K562 (cell line): ENCODE data around the gene PRPF38A. TPM values are rescaled to one million over a fixed set of nuclear protein-coding genes. Genes with fewer than 3 reads are reported as not detected.

ENCODE experiments used
- CLOCK ChIP-seq: fragments of 250-450 bp; sonication (Bioruptor Pico); IDR thresholded peaks from 2 replicates; pipeline ENCODE4 v1.4.0; 2020; ENCODE audit warnings: mild to moderate bottlenecking, moderate library complexity, borderline replicate concordance
- ELF2 ChIP-seq: fragments of 250-450 bp; sonication (Bioruptor Pico); IDR thresholded peaks from 2 replicates; pipeline ENCODE4 v1.5.0; 2021; ENCODE audit warnings: mild to moderate bottlenecking
- ELK3 ChIP-seq: fragments of 450-650 bp; formaldehyde crosslinking; IDR thresholded peaks from 2 replicates; pipeline ENCODE4 v1.4.0; 2020; ENCODE audit warnings: mild to moderate bottlenecking
- FOXJ3 ChIP-seq: sonication (generic); formaldehyde crosslinking; IDR thresholded peaks from 2 replicates; pipeline ENCODE4 v1.4.0; 2020; ENCODE audit warnings: mild to moderate bottlenecking, missing genetic modification reagents
- KLF10 ChIP-seq: fragments of 250-450 bp; sonication (Bioruptor Pico); IDR thresholded peaks from 2 replicates; pipeline ENCODE4 v1.6.1; 2021; ENCODE audit warnings: matching md5 sums
- LCOR ChIP-seq: sonication (generic); formaldehyde crosslinking; IDR thresholded peaks from 2 replicates; pipeline ENCODE4 v1.8.0; 2022; ENCODE audit warnings: mild to moderate bottlenecking, missing genetic modification reagents
- MAFG ChIP-seq: fragments of 450-650 bp; conservative IDR thresholded peaks from 2 replicates; pipeline ENCODE4 v1.6.1; 2016; ENCODE audit warnings: missing genetic modification characterization, missing compliant biosample characterization
- MAZ ChIP-seq, 2 experiments: fragments of 450-650 bp in 1 of 2; sonication (generic) in 1 of 2; formaldehyde crosslinking; IDR thresholded peaks in 1 of 2; conservative IDR thresholded peaks in 1 of 2; 2 replicates each; pipeline versions ENCODE4 v1.4.0 to v1.5.0; 2020; ENCODE audit warnings: mild to moderate bottlenecking in 1 of 2, missing genetic modification reagents in 1 of 2
- MYC ChIP-seq, 2 experiments: fragments of 250-450 bp in 1 of 2; sonication (Bioruptor Pico) in 1 of 2; IDR thresholded peaks; 2 replicates each; pipeline versions ENCODE4 v1.5.1 to v1.6.1; 2012 to 2021; ENCODE audit warnings: low read depth in 2 of 2, borderline replicate concordance in 1 of 2, improper control_type of control experiment in 1 of 2, low read length in 1 of 2, mild to moderate bottlenecking in 1 of 2, moderate library complexity in 1 of 2
- NFXL1 ChIP-seq: fragments of 450-650 bp; formaldehyde crosslinking; IDR thresholded peaks from 2 replicates; pipeline ENCODE4 v1.4.0; 2021; ENCODE audit warnings: mild to moderate bottlenecking
- PKNOX1 ChIP-seq: fragments of 450-650 bp; IDR thresholded peaks from 2 replicates; pipeline ENCODE4 v1.6.1; 2016
- SMAD4 ChIP-seq: fragments of 250-450 bp; sonication (Bioruptor Pico); conservative IDR thresholded peaks from 2 replicates; pipeline ENCODE4 v1.8.0; 2021; ENCODE audit warnings: inconsistent platforms, mild to moderate bottlenecking, moderate library complexity
- SOX6 ChIP-seq: fragments of 450-650 bp; IDR thresholded peaks from 2 replicates; pipeline ENCODE4 v1.6.1; 2014; ENCODE audit warnings: mild to moderate bottlenecking
- TAF7 ChIP-seq: fragments of 450-650 bp; IDR thresholded peaks from 2 replicates; pipeline ENCODE4 v1.6.1; 2016; ENCODE audit warnings: missing genetic modification characterization, missing compliant biosample characterization
- TRIM28 ChIP-seq: fragments of 450-650 bp; IDR thresholded peaks from 2 replicates; pipeline ENCODE4 v1.6.1; 2017
- YBX1 ChIP-seq: fragments of 450-650 bp; IDR thresholded peaks from 2 replicates; pipeline ENCODE4 v1.7.1; 2016; ENCODE audit warnings: mild to moderate bottlenecking
- ZC3H8 ChIP-seq: fragments of 450-650 bp; IDR thresholded peaks from 2 replicates; pipeline ENCODE4 v1.6.1; 2017
- ZKSCAN3 ChIP-seq: fragments of 250-450 bp; sonication (Bioruptor Pico); IDR thresholded peaks from 2 replicates; pipeline ENCODE4 v1.4.0; 2020
- ZNF24 ChIP-seq: fragments of 450-650 bp; IDR thresholded peaks from 2 replicates; pipeline ENCODE4 v1.6.1; 2016
- ZNF511 ChIP-seq: sonication (generic); formaldehyde crosslinking; IDR thresholded peaks from 2 replicates; pipeline ENCODE4 v1.8.0; 2022; ENCODE audit warnings: mild to moderate bottlenecking, missing genetic modification reagents
- ZNF551 ChIP-seq: fragments of 250-450 bp; sonication (Bioruptor Pico); IDR thresholded peaks from 2 replicates; pipeline ENCODE4 v1.5.0; 2021; ENCODE audit warnings: mild to moderate bottlenecking, moderate library complexity
- polyA plus RNA-seq, 8 experiments: library from polyadenylated mRNA; depleted of rRNA in 4 of 8; stranded (reverse) in 5 of 8; unstranded in 3 of 8; fragments of >200 nt; fragmentation: Nextera tagmentation in 2 of 8; fragmentation: Illumina TruSeq in 1 of 8; extraction: Ambion mirVana in 2 of 8; extraction: Trizol in 1 of 8; gene quantifications; 2 replicates each; pipeline versions ENCODE4 v1.2.1 to v1.2.3, GENCODE V29; 2011 to 2014; ENCODE audit warnings: inconsistent platforms in 1 of 8, missing spikeins in 1 of 8
- total RNA-seq, 7 experiments: library from RNA; depleted of rRNA in 6 of 7; stranded (reverse); fragments of >200 nt in 6 of 7; fragmentation: Illumina TruSeq in 2 of 7; extraction: Trizol in 2 of 7; gene quantifications; 2 replicates each; pipeline versions ENCODE4 v1.2.1 to v1.2.3, GENCODE V29; 2011 to 2021; ENCODE audit warnings: low replicate concordance in 1 of 7
- TF ChIP-seq, protein P1 (sequence below): fragments of 450-650 bp; formaldehyde crosslinking; conservative IDR thresholded peaks from 2 replicates; pipeline ENCODE4 v1.4.0; 2022; ENCODE audit warnings: mild to moderate bottlenecking, missing genetic modification characterization

The PRPF38A gene
- total and polyA plus RNA-seq, 9 of the 15 experiments (the other 6 are each of a cell fraction or from before 2014, with no cell fraction given): 53.6 to 198 (median 89.2) TPM

DNA sequence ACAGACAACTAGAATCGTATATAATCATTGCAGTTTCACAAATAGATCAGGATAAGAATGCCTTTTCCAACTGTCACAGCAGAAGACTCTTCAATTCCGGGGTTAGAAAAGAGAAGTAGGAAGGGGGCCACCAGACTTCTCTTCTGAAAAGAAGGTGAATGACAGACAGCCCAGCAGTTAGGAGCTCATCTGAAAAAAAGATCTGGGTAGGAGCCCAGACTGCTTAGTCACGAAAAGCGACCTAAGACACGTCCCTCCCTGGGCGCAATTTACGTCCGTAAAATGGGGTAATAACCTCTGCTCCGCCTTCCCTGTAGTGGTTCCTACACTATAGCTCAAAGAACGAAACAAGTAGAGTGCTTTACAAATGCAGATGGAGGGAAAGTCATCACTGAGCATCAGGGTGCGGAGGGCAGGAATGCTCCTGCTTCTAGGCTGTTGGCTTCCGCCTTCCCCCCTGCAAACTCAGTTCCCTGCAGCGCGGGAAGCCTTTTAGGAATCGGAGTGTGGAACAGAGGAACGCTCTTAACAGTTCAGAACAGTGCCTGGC lies 761 bp upstream of the PRPF38A start (continued):
- no peak for TF ChIP-seq CLOCK (CRISPR knock-in tag)
- TF ChIP-seq LCOR (CRISPR knock-in tag): no peak
- TF ChIP-seq ZNF24: peak; percentile 91
- TF ChIP-seq ZNF511 (CRISPR knock-in tag): no peak; the same call in 1 of the 2 replicates
- TF ChIP-seq TRIM28: no peak
- TF ChIP-seq ZNF551 (CRISPR knock-in tag): no peak
- peak; percentile 86 for TF ChIP-seq MAFG (tag)
- no peak for TF ChIP-seq KLF10
- TF ChIP-seq MYC (IDR thresholded peaks at IDR 0.05; ENCODE audit: low read depth, low read length): peak; percentile 65
- TF ChIP-seq MYC (CRISPR knock-in tag; IDR thresholded peaks at IDR 0.05; ENCODE audit: borderline replicate concordance, low read depth): 0 out of 2 replicates have a peak, but pooled peaks have one; percentile 16
- TF ChIP-seq NFXL1 (CRISPR knock-in tag): no peak
- no peak for TF ChIP-seq FOXJ3 (CRISPR knock-in tag)
- TF ChIP-seq MAZ (CRISPR knock-in tag; conservative IDR thresholded peaks at IDR 0.05 in 1 of 2, IDR thresholded peaks at IDR 0.05 in 1 of 2): no peak; a peak in 1 of 4 replicates
- no peak for TF ChIP-seq ELF2 (CRISPR knock-in tag)
- no peak for TF ChIP-seq YBX1
- peak; percentile 36; the same call in 1 of the 2 replicates for TF ChIP-seq SOX6
- 0 out of 2 replicates have a peak, but pooled peaks have one; percentile 9 for TF ChIP-seq ZC3H8
- TF ChIP-seq, protein P1, sequence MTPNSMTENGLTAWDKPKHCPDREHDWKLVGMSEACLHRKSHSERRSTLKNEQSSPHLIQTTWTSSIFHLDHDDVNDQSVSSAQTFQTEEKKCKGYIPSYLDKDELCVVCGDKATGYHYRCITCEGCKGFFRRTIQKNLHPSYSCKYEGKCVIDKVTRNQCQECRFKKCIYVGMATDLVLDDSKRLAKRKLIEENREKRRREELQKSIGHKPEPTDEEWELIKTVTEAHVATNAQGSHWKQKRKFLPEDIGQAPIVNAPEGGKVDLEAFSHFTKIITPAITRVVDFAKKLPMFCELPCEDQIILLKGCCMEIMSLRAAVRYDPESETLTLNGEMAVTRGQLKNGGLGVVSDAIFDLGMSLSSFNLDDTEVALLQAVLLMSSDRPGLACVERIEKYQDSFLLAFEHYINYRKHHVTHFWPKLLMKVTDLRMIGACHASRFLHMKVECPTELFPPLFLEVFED (CRISPR knock-in tag): no peak
- TF ChIP-seq PKNOX1: peak; percentile 97
- TF ChIP-seq SMAD4: no peak; the same call in 1 of the 2 replicates
- no peak for TF ChIP-seq TAF7 (tag)
- no peak for TF ChIP-seq ELK3 (CRISPR knock-in tag)
- TF ChIP-seq ZKSCAN3 (CRISPR knock-in tag): no peak
